ENCODE measurements around the gene FOXG1. TPM values are rescaled to one million over a fixed set of nuclear protein-coding genes. Genes with fewer than 3 reads are reported as not detected.

The FOXG1 gene
- total RNA-seq, 2 donors from 2014 or later = not detected

DNA sequence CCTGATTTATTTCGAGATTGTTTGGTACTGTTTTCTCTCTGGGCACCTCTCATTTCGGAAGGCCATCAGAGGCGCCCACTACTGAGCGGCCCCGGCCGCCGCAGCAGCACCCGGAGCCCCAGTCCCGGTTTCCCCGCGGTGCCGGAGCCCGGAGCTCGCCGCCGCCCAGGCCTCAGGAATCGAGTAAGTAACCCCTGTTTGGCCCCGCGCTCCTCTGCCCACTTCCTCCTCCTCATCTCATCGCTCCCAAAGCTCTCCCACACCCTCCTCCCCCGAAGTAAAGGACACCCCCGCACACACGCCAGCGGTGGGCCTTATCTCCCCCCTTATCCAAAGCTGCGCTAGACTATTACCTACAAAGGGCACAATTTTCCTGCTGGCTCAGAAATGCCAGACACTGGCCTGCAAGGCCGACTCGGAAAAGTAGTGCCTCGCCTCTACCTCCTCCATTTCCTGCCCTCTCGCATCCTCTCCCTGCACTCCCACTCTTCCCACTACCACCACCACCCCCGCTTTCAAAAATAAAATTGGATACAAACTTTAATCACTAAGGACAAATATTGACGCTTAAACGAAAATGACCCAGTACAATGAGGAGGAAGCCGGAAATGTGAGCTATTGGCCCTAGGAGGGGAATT lies 637 bp upstream of the FOXG1 start:
- Mint-ChIP-seq H3K27ac (no peak overlapping the region), H3K27me3 (peaks cover 54 to 62% of the 10 kb centered on the region in 2 donors), H3K9me3 (peaks cover 13% of the 10 kb centered on the region), H3K36me3 (peaks cover 18% of the 10 kb centered on the region), H3K4me1 (ENCODE audit: low read depth in 2 of 2) (peaks cover 0 to 15% of the 10 kb centered on the region in 2 donors), H3K4me3 (peak overlapping the region; percentile 38)
- DNase-seq (ENCODE audit: low spot score) (no peak), ATAC-seq (no peak)

DNA sequence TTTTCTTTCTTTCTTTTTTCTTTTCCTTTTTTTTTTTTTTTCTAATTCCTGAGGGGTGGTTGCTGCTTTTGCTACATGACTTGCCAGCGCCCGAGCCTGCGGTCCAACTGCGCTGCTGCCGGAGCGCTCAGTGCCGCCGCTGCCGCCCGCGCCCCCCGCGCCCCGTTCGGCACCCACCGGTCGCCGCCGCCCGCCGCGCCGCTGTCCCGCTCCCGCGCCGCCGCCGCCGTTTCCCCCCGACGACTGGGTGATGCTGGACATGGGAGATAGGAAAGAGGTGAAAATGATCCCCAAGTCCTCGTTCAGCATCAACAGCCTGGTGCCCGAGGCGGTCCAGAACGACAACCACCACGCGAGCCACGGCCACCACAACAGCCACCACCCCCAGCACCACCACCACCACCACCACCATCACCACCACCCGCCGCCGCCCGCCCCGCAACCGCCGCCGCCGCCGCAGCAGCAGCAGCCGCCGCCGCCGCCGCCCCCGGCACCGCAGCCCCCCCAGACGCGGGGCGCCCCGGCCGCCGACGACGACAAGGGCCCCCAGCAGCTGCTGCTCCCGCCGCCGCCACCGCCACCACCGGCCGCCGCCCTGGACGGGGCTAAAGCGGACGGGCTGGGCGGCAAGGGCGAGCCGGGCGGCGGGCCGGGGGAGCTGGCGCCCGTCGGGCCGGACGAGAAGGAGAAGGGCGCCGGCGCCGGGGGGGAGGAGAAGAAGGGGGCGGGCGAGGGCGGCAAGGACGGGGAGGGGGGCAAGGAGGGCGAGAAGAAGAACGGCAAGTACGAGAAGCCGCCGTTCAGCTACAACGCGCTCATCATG lies 654 bp downstream of the FOXG1 start:
- Mint-ChIP-seq H3K9me3 (peaks cover 10% of the 10 kb centered on the region), H3K4me1 (ENCODE audit: low read depth in 2 of 2) (peaks cover 0 to 15% of the 10 kb centered on the region in 2 donors), H3K27ac (no peak overlapping the region), H3K36me3 (peaks cover 18% of the 10 kb centered on the region), H3K4me3 (no peak overlapping the region), H3K27me3 (peaks cover 44 to 53% of the 10 kb centered on the region in 2 donors)
- no peak for DNase-seq (ENCODE audit: low spot score)
- no peak for ATAC-seq

DNA sequence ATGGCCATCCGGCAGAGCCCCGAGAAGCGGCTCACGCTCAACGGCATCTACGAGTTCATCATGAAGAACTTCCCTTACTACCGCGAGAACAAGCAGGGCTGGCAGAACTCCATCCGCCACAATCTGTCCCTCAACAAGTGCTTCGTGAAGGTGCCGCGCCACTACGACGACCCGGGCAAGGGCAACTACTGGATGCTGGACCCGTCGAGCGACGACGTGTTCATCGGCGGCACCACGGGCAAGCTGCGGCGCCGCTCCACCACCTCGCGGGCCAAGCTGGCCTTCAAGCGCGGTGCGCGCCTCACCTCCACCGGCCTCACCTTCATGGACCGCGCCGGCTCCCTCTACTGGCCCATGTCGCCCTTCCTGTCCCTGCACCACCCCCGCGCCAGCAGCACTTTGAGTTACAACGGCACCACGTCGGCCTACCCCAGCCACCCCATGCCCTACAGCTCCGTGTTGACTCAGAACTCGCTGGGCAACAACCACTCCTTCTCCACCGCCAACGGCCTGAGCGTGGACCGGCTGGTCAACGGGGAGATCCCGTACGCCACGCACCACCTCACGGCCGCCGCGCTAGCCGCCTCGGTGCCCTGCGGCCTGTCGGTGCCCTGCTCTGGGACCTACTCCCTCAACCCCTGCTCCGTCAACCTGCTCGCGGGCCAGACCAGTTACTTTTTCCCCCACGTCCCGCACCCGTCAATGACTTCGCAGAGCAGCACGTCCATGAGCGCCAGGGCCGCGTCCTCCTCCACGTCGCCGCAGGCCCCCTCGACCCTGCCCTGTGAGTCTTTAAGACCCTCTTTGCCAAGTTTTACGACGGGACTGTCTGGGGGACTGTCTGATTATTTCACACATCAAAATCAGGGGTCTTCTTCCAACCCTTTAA lies 1.5 kb downstream of the FOXG1 start:
- Mint-ChIP-seq H3K4me1 (ENCODE audit: low read depth in 2 of 2) (peaks cover 0 to 15% of the 10 kb centered on the region in 2 donors), H3K9me3 (peaks cover 8% of the 10 kb centered on the region), H3K36me3 (peaks cover 21% of the 10 kb centered on the region), H3K27ac (no peak overlapping the region), H3K27me3 (peaks cover 46 to 56% of the 10 kb centered on the region in 2 donors), H3K4me3 (no peak overlapping the region)
- ATAC-seq (peak in 1 of 2 donors; percentile 24), DNase-seq (ENCODE audit: low spot score) (no peak)

DNA sequence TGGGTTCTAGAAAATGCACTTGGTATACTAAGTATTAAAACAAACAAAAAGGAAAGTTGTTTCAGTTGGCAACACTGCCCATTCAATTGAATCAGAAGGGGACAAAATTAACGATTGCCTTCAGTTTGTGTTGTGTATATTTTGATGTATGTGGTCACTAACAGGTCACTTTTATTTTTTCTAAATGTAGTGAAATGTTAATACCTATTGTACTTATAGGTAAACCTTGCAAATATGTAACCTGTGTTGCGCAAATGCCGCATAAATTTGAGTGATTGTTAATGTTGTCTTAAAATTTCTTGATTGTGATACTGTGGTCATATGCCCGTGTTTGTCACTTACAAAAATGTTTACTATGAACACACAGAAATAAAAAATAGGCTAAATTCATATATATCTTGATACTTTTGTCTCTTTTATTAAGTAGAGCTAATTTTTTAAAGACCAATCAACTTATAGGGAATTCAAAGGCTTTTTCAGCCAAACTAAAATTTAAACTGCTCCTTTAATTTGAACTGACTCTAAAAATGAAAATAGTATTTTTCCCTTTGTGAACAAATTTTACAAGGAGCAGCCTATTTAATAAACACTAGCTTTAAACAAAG lies 2.8 kb downstream of the FOXG1 start:
- H3K27ac Mint-ChIP-seq = no peak overlapping the region
- H3K27me3 Mint-ChIP-seq = peaks cover 47 to 57% of the 10 kb centered on the region in 2 donors
- DNase-seq (ENCODE audit: low spot score) (no peak), ATAC-seq (no peak)
- H3K9me3 Mint-ChIP-seq = peaks cover 12% of the 10 kb centered on the region
- peaks cover 0 to 15% of the 10 kb centered on the region in 2 donors for H3K4me1 Mint-ChIP-seq (ENCODE audit: low read depth in 2 of 2)
- peaks cover 25% of the 10 kb centered on the region for H3K36me3 Mint-ChIP-seq
- H3K4me3 Mint-ChIP-seq = no peak overlapping the region

DNA sequence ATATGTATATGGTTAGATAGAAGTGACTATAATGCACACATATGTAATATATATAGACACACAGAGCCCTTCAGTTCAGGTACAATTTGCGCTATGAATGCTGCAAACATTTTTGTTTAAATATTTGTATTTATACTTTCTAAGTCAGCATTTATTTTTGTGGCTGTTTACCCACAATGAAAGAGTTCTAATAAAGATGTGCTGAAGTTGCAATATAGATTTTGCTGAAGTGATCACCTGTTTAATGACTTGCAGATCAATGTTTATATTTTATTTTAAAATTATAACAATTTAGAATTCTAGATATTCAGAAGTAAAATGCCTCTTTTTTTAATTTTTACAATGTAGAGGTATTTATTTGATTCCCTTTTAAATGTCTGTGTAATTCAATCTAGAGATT lies 3.5 kb downstream of the FOXG1 start:
- H3K4me1 Mint-ChIP-seq (ENCODE audit: low read depth in 2 of 2) = peaks cover 0 to 14% of the 10 kb centered on the region in 2 donors
- peaks cover 45 to 60% of the 10 kb centered on the region in 2 donors for H3K27me3 Mint-ChIP-seq
- H3K36me3 Mint-ChIP-seq = peaks cover 30% of the 10 kb centered on the region
- H3K4me3 Mint-ChIP-seq = no peak overlapping the region
- no peak for ATAC-seq
- DNase-seq (ENCODE audit: low spot score) = no peak
- H3K27ac Mint-ChIP-seq = no peak overlapping the region
- H3K9me3 Mint-ChIP-seq = peaks cover 12% of the 10 kb centered on the region

DNA sequence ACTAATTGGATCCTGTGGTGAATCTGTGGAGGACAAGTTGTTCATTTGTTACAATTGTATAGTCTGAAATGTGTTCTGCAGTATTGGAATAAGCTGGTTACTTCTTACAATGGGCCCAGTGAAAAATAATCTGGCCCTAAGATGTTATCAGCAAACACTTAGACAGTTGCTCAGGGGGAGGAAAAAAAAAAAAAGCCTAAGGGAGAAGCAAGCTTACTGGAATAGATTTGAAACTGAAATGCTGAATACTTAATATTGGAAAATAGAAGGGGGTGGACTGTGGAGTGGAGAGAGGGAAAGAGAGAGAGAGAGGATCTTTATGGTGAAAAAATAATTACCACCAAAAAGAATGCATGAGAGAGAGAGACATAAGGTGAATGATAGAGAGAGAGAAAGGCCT lies 4.0 kb downstream of the FOXG1 start:
- Mint-ChIP-seq H3K36me3 (peaks cover 28% of the 10 kb centered on the region), H3K27me3 (peaks cover 43 to 60% of the 10 kb centered on the region in 2 donors), H3K27ac (no peak overlapping the region), H3K9me3 (peaks cover 15% of the 10 kb centered on the region), H3K4me3 (no peak overlapping the region), H3K4me1 (ENCODE audit: low read depth in 2 of 2) (peaks cover 0 to 10% of the 10 kb centered on the region in 2 donors)
- DNase-seq (ENCODE audit: low spot score) (no peak), ATAC-seq (no peak)

DNA sequence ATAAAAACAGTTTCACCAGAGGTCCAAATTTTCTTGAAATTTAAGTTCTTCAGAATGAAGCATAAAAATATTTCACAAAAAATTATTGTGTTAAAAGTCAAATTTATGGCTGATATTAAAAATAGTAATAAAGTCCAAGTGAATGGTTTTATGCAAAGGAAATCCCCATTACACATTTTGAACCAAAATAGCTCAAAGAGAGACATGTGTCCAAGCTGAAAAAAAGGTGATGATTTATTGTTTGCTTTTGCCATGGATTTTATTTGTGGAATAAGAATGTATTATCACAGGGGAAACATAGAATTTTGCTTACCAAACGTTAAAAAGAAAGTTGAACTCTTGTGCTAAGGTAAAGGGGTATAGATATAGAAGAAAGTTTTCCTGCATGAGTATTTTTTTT lies 4.6 kb downstream of the FOXG1 start:
- no peak overlapping the region for H3K27ac Mint-ChIP-seq
- no peak for DNase-seq (ENCODE audit: low spot score)
- H3K36me3 Mint-ChIP-seq = peaks cover 31% of the 10 kb centered on the region
- H3K4me3 Mint-ChIP-seq = no peak overlapping the region
- H3K9me3 Mint-ChIP-seq = peaks cover 16% of the 10 kb centered on the region
- peaks cover 42 to 60% of the 10 kb centered on the region in 2 donors for H3K27me3 Mint-ChIP-seq
- no peak for ATAC-seq
- peaks cover 0 to 7% of the 10 kb centered on the region in 2 donors for H3K4me1 Mint-ChIP-seq (ENCODE audit: low read depth in 2 of 2)

DNA sequence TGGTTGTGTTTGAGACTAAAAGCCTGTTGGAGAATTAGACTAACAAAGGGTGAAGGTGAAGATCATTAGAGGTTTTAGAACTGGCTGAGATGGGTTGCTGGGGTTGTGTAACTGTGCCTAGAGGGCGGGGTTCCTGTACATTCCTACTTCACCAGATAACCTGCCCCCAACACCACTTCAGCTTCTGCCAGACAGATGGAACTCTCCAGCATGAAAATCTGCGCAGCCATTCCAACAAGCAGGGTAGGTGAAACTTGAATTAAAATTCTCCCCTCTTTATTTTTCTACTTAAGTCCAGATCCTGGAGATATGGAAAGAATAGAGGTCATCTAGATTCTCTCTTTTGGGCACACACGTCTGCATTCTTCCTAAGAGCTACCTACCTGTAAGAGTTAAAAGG lies 6.0 kb downstream of the FOXG1 start:
- peaks cover 0 to 6% of the 10 kb centered on the region in 2 donors for H3K4me1 Mint-ChIP-seq (ENCODE audit: low read depth in 2 of 2)
- H3K9me3 Mint-ChIP-seq = peaks cover 16% of the 10 kb centered on the region
- H3K36me3 Mint-ChIP-seq = peaks cover 31% of the 10 kb centered on the region
- no peak overlapping the region for H3K27ac Mint-ChIP-seq
- peaks cover 41 to 58% of the 10 kb centered on the region in 2 donors for H3K27me3 Mint-ChIP-seq
- no peak for ATAC-seq
- no peak overlapping the region for H3K4me3 Mint-ChIP-seq
- no peak for DNase-seq (ENCODE audit: low spot score)

DNA sequence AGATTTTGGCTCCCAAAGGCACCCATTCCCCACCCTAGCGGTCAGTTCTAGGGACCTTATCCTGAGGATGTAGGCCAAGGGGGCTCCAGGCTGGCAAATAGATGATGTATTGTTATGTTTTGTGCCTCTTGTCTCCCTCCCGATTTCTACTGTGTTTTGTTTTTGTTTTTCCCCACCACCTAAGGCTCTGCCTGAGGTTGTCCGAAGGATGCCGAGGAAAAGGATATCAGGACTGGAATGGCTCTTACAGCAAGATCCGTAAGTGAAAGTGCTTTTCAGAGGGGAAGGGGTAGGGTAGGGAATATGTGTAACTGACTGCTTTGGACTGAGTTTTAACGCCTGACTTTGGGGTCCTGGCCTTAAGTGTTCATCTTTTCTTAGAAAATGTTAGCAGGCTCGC lies 6.6 kb downstream of the FOXG1 start:
- Mint-ChIP-seq H3K4me3 (no peak overlapping the region), H3K27me3 (peaks cover 40 to 58% of the 10 kb centered on the region in 2 donors), H3K27ac (no peak overlapping the region), H3K4me1 (ENCODE audit: low read depth in 2 of 2) (peaks cover 0 to 4% of the 10 kb centered on the region in 2 donors), H3K36me3 (peaks cover 31% of the 10 kb centered on the region), H3K9me3 (peaks cover 16% of the 10 kb centered on the region)
- DNase-seq (ENCODE audit: low spot score) = no peak
- no peak for ATAC-seq

DNA sequence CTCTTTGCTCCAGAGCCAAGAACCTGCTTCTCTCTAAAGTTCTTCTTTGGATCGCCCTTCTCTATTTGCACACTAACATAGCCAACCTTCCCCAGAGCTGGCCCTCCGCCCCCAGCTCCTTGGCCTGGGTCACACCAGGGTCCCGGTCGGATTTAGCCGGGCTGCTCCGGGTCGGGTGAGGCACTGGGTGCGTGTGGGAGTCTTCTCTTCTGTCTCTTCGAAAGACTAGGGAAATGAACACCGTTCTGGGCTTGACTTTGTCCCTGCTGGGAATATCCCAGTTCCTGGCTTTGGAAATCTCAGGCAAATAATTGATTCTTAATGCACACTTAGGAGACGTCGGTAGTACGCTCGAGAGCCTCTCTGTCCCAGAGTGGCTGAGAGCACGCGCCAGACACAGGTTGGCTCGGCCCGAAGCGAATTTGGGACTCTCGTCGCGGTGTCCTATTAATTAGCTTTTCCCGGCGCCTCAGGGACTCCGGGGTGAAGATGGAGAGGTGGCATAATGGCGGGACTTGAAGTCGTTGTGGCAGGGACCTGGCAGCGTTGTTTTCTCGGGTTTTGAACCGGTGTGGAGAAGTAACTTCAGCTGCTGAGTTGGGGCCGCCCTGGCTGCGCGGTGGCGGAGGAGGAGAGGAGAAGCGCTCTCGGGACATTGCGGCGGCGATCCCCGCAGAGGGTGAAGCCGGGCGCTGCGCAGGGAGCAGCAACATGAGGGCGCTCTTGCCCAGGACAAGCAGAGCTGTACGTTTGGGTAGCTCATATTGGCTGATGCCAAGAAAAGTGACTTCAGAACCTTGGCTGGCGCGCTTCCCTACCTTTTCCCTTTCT lies 7.5 kb downstream of the FOXG1 start:
- H3K9me3 Mint-ChIP-seq = peaks cover 12% of the 10 kb centered on the region
- ATAC-seq = no peak
- H3K27me3 Mint-ChIP-seq = peaks cover 36 to 54% of the 10 kb centered on the region in 2 donors
- DNase-seq (ENCODE audit: low spot score) = no peak
- no peak overlapping the region for H3K27ac Mint-ChIP-seq
- H3K36me3 Mint-ChIP-seq = peaks cover 24% of the 10 kb centered on the region
- no peaks in the 10 kb centered on the region for H3K4me1 Mint-ChIP-seq (ENCODE audit: low read depth in 2 of 2)
- no peak overlapping the region for H3K4me3 Mint-ChIP-seq

DNA sequence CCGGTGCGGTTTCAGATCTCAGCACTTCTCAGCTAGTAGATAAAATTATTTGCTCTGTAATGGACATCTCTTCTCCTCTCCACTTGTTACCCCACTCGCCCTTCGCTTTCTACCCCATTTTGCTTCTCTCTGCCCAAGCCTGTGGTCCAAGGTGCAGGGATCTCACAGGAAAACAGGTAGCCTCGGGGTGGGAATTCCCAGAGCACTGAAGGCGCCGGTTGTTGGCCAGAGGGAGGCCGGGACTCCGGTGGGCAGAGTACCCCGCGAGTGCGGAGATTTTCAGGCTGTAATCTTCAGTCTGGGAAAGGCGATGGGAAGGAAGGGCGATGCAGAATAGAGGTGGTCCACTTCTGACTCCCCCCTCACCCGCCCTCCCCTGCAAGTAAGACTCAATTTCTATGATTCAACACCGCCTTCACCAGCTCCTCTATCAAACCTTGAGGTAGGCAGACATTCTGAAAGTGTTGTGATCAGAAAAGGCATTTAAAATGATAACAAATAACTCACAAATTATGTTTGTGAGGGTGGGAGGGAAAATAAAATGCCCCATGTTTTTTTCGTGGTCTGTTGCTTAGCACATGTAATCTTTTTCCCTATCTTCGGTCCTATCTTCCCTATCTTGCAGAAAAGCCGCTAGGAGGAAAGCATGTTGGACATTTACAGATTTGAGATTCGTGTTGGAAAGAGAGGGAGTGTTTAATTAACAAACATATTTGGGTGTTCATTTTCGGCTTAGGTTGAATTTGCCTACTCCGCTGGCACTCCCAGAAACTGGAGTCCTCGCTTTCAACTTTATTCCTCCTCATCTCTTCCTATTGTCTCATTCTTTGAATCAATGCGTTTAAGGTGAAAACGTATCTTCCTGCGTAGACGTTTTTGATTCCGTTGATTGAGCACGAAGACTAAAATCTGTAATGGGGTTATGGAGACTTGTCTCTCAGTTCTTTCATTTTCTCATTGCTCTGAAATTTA lies 8.5 kb downstream of the FOXG1 start:
- H3K27ac Mint-ChIP-seq = no peak overlapping the region
- H3K4me3 Mint-ChIP-seq = no peak overlapping the region
- H3K27me3 Mint-ChIP-seq = peaks cover 36 to 54% of the 10 kb centered on the region in 2 donors
- peaks cover 24% of the 10 kb centered on the region for H3K36me3 Mint-ChIP-seq
- H3K4me1 Mint-ChIP-seq (ENCODE audit: low read depth in 2 of 2) = no peaks in the 10 kb centered on the region
- ATAC-seq = no peak
- DNase-seq (ENCODE audit: low spot score) = no peak
- H3K9me3 Mint-ChIP-seq = peaks cover 12% of the 10 kb centered on the region

Data from natural killer cell treated with Interleukin-12 subunit alpha and Interleukin-12 subunit beta and Interleukin-15 and Interleukin-18, amount 100 ng/mL, for 72 hours (primary cell).